ENCODE measurements around the gene TSEN2. TPM values are rescaled to one million over a fixed set of nuclear protein-coding genes. Genes with fewer than 3 reads are reported as not detected.
A peak's percentile ranks its signal among the peaks of the same experiment; 100 is the strongest.

The TSEN2 gene
- total and polyA plus RNA-seq, 9 of the 15 experiments (the other 6 are each of a cell fraction or from before 2014, with no cell fraction given), result 38.5 to 76.3 (median 46.6) TPM

DNA sequence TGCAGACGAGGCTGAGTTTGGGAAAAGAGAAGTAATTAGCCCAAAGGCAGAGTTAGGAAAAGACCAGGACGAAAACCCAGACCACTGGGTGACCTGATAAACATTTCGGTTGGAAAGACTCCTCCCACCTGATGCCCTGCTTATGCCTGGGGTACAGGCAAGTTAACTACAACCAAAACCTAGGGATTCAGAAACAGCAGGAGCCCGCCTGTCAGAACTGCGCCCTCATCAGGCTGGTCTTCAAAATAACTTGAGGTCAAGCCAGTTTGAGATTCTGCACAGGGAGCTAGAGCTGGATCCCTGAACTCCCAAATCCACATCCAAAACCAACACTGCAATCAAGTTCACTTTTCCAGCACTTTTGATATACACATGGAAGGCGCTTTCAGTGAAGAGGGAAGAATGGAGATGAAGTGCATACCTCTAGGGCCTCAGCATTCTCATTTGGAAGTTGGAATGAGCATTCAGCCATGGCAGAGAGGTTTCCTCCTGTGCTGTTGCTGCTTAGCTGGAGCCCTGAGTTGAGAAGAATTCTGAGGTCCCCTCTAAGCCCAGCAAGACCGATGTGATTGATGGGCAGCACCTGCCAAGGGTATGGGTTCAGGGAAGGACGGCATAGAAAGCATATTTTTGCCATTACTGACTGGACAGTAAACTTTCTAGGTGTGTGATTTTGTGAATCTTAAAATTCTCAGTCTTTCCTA is 11.6 kb downstream of the TSEN2 start:
- no peak overlapping the region for H3K4me2 ChIP-seq (ENCODE audit: insufficient read depth, low read length)
- intact Hi-C loops (cut with micrococcal nuclease), result no loop called here
- H4K20me1 ChIP-seq (replicated peaks; ENCODE audit: control insufficient read depth, insufficient read depth, low read length), result no peaks in the 10 kb centered on the region; the same call in 1 of the 2 replicates
- peak in 1 of 4 experiments; percentile 28 for DNase-seq (ENCODE audit: extremely low read depth in 1 of 4, low spot score in 3 of 4)
- no peaks in the 10 kb centered on the region for H3K9me3 ChIP-seq (replicated peaks; ENCODE audit: control insufficient read depth, insufficient read depth, low read depth, low read length)
- H3K9me1 ChIP-seq (ENCODE audit: control insufficient read depth, insufficient read depth, low read length), result no peaks in the 10 kb centered on the region
- H3K4me1 ChIP-seq (replicated peaks in 1 of 2; ENCODE audit: control insufficient read depth in 2 of 2, insufficient read depth in 2 of 2, low read length in 2 of 2), result no peaks in the 10 kb centered on the region
- H3K36me3 ChIP-seq (ENCODE audit: control insufficient read depth, insufficient read depth, low read length), result peaks cover 91% of the 10 kb centered on the region
- peak; percentile 69 for ATAC-seq
- TF ChIP-seq PKNOX1 (IDR thresholded peaks at IDR 0.05), result no peak
- 0 out of 2 replicates have a peak, but pooled peaks have one; percentile 5 for TF ChIP-seq JUND (IDR thresholded peaks at IDR 0.05; ENCODE audit: borderline replicate concordance, low read depth, low read length)
- TF ChIP-seq JUND (tag; IDR thresholded peaks at IDR 0.05; ENCODE audit: borderline replicate concordance, low read depth, low read length), result no peak
- TF ChIP-seq, protein P1, sequence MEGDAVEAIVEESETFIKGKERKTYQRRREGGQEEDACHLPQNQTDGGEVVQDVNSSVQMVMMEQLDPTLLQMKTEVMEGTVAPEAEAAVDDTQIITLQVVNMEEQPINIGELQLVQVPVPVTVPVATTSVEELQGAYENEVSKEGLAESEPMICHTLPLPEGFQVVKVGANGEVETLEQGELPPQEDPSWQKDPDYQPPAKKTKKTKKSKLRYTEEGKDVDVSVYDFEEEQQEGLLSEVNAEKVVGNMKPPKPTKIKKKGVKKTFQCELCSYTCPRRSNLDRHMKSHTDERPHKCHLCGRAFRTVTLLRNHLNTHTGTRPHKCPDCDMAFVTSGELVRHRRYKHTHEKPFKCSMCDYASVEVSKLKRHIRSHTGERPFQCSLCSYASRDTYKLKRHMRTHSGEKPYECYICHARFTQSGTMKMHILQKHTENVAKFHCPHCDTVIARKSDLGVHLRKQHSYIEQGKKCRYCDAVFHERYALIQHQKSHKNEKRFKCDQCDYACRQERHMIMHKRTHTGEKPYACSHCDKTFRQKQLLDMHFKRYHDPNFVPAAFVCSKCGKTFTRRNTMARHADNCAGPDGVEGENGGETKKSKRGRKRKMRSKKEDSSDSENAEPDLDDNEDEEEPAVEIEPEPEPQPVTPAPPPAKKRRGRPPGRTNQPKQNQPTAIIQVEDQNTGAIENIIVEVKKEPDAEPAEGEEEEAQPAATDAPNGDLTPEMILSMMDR (IDR thresholded peaks at IDR 0.05 in 2 of 3, conservative IDR thresholded peaks at IDR 0.05 in 1 of 3; ENCODE audit: insufficient read depth in 2 of 3, low read depth in 1 of 3, low read length in 3 of 3), result peak; percentile 41 to 62 (median 57)
- no peak overlapping the region for H2AFZ ChIP-seq (ENCODE audit: low read depth, low read length)
- POLR2A ChIA-PET, result interaction anchor here (0.6 to 3.1 kb wide), 3 partner anchors 11 to 318 kb away, joined by 3 to 8 read pairs (median 3); partner anchors contain the start of gene TSEN2
- CTCF ChIA-PET (ENCODE audit: low intra/inter-chr PET ratio), result no interaction called here
- no peak overlapping the region for H3K4me3 ChIP-seq
- no peaks in the 10 kb centered on the region for H3K79me2 ChIP-seq (ENCODE audit: control insufficient read depth, insufficient read depth, low read length)
- peak; percentile 70 for FAIRE-seq
- WGBS (ENCODE audit: insufficient coverage, low coverage, missing lambda C conversion rate), result 90% methylated on average over 8 of the region's 8 CpGs
- H3K27ac ChIP-seq (ENCODE audit: extremely low read depth, low read depth, low read length), result no peak overlapping the region
- no peaks in the 10 kb centered on the region for H3K27me3 ChIP-seq (ENCODE audit: control insufficient read depth in 2 of 2, insufficient read depth in 2 of 2, low read length in 2 of 2)
- no peak overlapping the region for H3K9ac ChIP-seq (ENCODE audit: insufficient read depth in 1 of 2, low read depth in 2 of 2, low read length in 2 of 2)
- no TSS peak for BruUV-seq (replicated peaks)
- in situ Hi-C loops (cut with MboI), result no loop called here

Measured in K562 (cell line).